Prostate gland (tissue), 2 donors: ENCODE data around the gene ABI1.

Experiments
- POLR2A ChIP-seq: fragments of 450-650 bp; IDR thresholded peaks from one replicate; pipeline ENCODE4 v1.6.1; 2016; ENCODE audit warnings: antibody characterized with exemption, mild to moderate bottlenecking
- POLR2AphosphoS5 ChIP-seq: sonication (generic); formaldehyde crosslinking; IDR thresholded peaks from one replicate; pipeline ENCODE4 v1.6.1; 2017; ENCODE audit warnings: antibody characterized with exemption
- TF ChIP-seq, protein P1 (sequence below), 4 experiments: fragments of 200-600 bp in 2 of 4; fragments of 450-650 bp in 2 of 4; sonication (generic) in 2 of 4; IDR thresholded peaks; 1 replicate in 3 of 4; 2 replicates in 1 of 4; pipeline ENCODE4 v1.5.1; 2016 to 2019; ENCODE audit warnings: antibody characterized with exemption in 4 of 4, mild to moderate bottlenecking in 2 of 4, moderate library complexity in 2 of 4

DNA sequence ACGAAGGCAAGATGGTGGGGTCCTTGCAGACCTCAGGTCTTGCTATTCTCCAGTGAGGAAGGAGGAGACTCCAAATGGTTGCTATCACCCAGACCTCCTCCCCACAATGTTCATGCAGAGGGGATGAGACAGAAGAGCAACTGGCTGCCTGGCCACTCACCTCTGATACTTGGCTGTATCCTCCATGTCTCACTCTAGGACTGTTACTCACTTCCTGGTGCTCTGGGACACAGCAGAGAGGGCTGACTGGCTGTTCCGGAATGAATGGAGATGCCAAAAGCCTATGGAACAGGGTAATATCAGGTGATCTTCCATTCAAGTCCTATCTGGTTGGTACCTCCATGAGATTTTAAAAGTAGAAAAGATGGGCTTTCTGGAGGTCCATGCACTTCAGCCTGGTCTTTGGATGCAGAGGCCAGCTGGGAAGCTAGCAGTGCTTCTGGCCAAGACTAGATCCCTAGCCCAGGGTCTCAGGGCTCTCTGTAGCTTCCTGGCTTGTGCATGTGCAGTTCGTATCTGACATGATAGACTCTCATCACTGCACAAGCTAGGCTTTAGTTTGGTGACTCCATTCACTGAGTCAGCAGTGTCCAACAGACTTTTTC, 27.0 kb upstream of the ABI1 start:
- TF ChIP-seq, protein P1, sequence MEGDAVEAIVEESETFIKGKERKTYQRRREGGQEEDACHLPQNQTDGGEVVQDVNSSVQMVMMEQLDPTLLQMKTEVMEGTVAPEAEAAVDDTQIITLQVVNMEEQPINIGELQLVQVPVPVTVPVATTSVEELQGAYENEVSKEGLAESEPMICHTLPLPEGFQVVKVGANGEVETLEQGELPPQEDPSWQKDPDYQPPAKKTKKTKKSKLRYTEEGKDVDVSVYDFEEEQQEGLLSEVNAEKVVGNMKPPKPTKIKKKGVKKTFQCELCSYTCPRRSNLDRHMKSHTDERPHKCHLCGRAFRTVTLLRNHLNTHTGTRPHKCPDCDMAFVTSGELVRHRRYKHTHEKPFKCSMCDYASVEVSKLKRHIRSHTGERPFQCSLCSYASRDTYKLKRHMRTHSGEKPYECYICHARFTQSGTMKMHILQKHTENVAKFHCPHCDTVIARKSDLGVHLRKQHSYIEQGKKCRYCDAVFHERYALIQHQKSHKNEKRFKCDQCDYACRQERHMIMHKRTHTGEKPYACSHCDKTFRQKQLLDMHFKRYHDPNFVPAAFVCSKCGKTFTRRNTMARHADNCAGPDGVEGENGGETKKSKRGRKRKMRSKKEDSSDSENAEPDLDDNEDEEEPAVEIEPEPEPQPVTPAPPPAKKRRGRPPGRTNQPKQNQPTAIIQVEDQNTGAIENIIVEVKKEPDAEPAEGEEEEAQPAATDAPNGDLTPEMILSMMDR (IDR thresholded peaks at IDR 0.05) = no peak
- no peak for TF ChIP-seq POLR2AphosphoS5
- no peak for TF ChIP-seq POLR2A
